Lung (tissue), 12 donors: ENCODE measurements around the gene MAD2L1BP. TPM values are rescaled to one million over a fixed set of nuclear protein-coding genes. Genes with fewer than 3 reads are reported as not detected.

Experiments used
- ATAC-seq: fragments of 200-7000 bp; cut with Tn5 transposase; one replicate; pipeline ENCODE4 v1.9.1; 2020; ENCODE audit warnings: moderate number of reproducible peaks; ENCODE audit not compliant: insufficient read depth, low FRiP score
- DNase-seq, 3 donors: peaks; one replicate each; pipeline ENCODE4 v3.0.0-alpha.2; 2013 to 2017
- H3K27ac ChIP-seq, 2 donors: one replicate each; pipeline ENCODE4 v1.5.1; 2013; ENCODE audit warnings: mild to moderate bottlenecking in 2 of 2, moderate library complexity in 2 of 2, control low read depth in 1 of 2, inconsistent platforms in 1 of 2, low read depth in 1 of 2, low read length in 1 of 2
- H3K27me3 ChIP-seq, 3 donors: one replicate each; pipeline ENCODE4 v1.5.1; 2013; ENCODE audit warnings: low read length in 2 of 3; ENCODE audit not compliant: control insufficient read depth in 3 of 3, insufficient read depth in 3 of 3
- H3K36me3 ChIP-seq, 4 donors: one replicate each; pipeline ENCODE4 v1.5.1; 2013; ENCODE audit warnings: low read length in 4 of 4, mild to moderate bottlenecking in 1 of 4, moderate library complexity in 1 of 4; ENCODE audit not compliant: control insufficient read depth in 4 of 4, insufficient read depth in 4 of 4
- H3K4me1 ChIP-seq, 5 donors: one replicate each; pipeline ENCODE4 v1.5.1; 2013; ENCODE audit warnings: low read length in 5 of 5, mild to moderate bottlenecking in 2 of 5, moderate library complexity in 1 of 5; ENCODE audit not compliant: control insufficient read depth in 5 of 5, insufficient read depth in 5 of 5
- H3K4me3 ChIP-seq: one replicate; pipeline ENCODE4 v1.5.1; 2013; ENCODE audit warnings: mild to moderate bottlenecking, control low read depth, moderate library complexity
- H3K9ac ChIP-seq, 2 donors: one replicate each; pipeline ENCODE4 v1.5.1; 2013; ENCODE audit warnings: low read length in 2 of 2, control low read depth in 1 of 2; ENCODE audit not compliant: insufficient read depth in 1 of 2
- H3K9me3 ChIP-seq, 4 donors: one replicate each; pipeline ENCODE4 v1.5.1; 2013; ENCODE audit warnings: low read length in 3 of 4, mild to moderate bottlenecking in 1 of 4, moderate library complexity in 1 of 4; ENCODE audit not compliant: control insufficient read depth in 4 of 4, insufficient read depth in 3 of 4
- CTCF ChIP-seq: IDR thresholded peaks from 2 replicates; pipeline ENCODE4 v1.5.1; 2012; ENCODE audit warnings: mild to moderate bottlenecking; ENCODE audit errors: control extremely low read depth, extremely low read depth
- WGBS, 2 donors: extraction: QIAGEN DNeasy Blood & Tissue Kit; methylation state at CpG; one replicate each; pipeline ENCODE4 v1.1.7; 2013; 5-methylcytosine and 5-hydroxymethylcytosine counted together
- polyA plus RNA-seq, 2 donors: library from polyadenylated mRNA; stranded (reverse); fragments of 200-250 nt; gene quantifications; one replicate each; pipeline ENCODE4 v1.2.1, GENCODE V29; 2013
- total RNA-seq, 2 donors: library from RNA; depleted of rRNA in 1 of 2; stranded (reverse); fragments of >200 nt in 1 of 2; gene quantifications; one replicate each; pipeline ENCODE4 v1.2.1, GENCODE V29; 2014 to 2021
- donor health status: control.
- donor health status: control.
- donor health status: Bipolar disorder and iron deficiency.
- donor health status: healthy.
- donor health status: DM: yes; HTN: yes; CAD: no.

MAD2L1BP gene
- total and polyA plus RNA-seq, 4 donors = 14.9 to 29.3 (median 18.8) TPM

DNA sequence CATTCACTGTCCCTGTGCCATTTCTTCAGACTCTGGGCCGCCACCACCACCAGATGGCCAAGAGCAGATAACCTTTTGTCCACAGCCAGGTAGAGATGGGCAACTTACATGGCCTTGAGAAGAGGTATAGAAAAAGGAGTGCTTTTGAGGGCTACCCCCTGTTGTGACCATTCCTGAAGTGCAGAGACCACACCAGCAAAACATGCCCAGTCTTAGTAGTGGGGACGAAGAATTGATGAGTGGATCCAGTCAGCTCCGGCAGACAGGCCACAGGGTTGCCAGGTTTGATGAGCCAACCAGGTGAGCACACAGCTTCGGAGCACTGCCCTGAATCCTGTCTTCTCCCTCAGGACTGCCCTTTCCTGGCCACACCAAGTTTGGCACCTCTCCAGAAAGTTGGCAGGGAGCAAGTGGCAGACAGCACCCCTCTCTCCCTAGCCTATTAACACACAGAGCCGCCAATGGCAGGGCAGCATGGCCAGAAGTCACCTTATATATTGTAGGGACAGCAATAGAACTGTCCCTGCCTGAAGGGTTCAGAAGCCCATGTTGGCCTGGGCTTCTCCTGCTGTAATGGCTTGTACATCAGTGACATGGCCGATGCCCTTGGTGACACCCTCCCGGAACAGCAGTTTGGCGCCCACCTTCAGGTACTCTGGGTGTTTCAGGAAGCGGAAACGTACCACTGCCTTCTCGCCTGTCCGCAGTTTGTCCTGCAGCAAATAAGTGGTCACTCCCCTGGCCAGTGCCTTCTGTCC, 14.4 kb upstream of the MAD2L1BP start:
- ATAC-seq = no peak
- no peak for TF ChIP-seq CTCF
- no peak overlapping the region for H3K27ac ChIP-seq
- no peak overlapping the region for H3K4me3 ChIP-seq
- no peaks in the 10 kb centered on the region for H3K9me3 ChIP-seq
- no peaks in the 10 kb centered on the region for H3K4me1 ChIP-seq
- no peak for DNase-seq
- H3K9ac ChIP-seq = no peak overlapping the region
- 94% methylated on average over 12 of the region's 12 CpGs for WGBS, 2 donors
- H3K27me3 ChIP-seq = no peaks in the 10 kb centered on the region
- peaks cover 30 to 51% (median 44%) of the 10 kb centered on the region in 4 donors for H3K36me3 ChIP-seq

GRCh38 chr6:43621836-43622180, 13.8 kb upstream of the MAD2L1BP start:
- 93 to 95% methylated on average over 10 of the region's 10 CpGs for WGBS, 2 donors

DNA sequence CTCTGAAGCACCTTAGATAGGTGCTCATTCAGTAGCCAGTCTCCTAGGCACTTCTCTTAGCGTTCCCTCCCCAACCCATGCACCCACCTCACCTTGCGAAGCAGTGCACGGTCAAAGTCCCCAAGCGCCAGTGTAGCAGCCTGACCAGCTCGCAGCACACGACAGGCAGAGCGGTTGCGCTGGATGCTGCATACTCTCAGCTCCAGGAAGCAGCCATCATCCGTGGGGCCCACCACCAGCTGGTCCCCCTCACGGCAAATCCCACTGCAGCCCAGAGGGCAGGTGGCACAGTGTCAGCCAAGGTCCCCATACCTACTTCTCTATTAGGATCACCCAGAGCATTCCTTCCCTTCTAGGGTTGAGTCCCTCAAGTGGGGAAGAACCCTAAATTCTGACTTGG, 13.1 kb upstream of the MAD2L1BP start:
- H3K9me3 ChIP-seq = no peaks in the 10 kb centered on the region
- WGBS, 2 donors = 97 to 98% methylated on average over 10 of the region's 10 CpGs
- peaks cover 2 to 9% (median 3%) of the 10 kb centered on the region in 5 donors for H3K4me1 ChIP-seq
- peaks cover 30 to 51% (median 46%) of the 10 kb centered on the region in 4 donors for H3K36me3 ChIP-seq
- no peak overlapping the region for H3K9ac ChIP-seq
- DNase-seq = no peak
- ATAC-seq = no peak
- no peak for TF ChIP-seq CTCF
- H3K4me3 ChIP-seq = no peak overlapping the region
- H3K27me3 ChIP-seq = no peaks in the 10 kb centered on the region
- no peak overlapping the region for H3K27ac ChIP-seq

More at GRCh38 chr6:43621836-43622180, 13.8 kb upstream of the MAD2L1BP start:
- DNase-seq (no peak), ATAC-seq (no peak)
- Histone ChIP-seq H3K36me3 (peaks cover 30 to 51% (median 46%) of the 10 kb centered on the region in 4 donors), H3K4me3 (no peak overlapping the region), H3K9ac (no peak overlapping the region), H3K4me1 (peaks cover 0 to 1% (median 0%) of the 10 kb centered on the region in 5 donors), H3K27ac (no peak overlapping the region), H3K27me3 (no peaks in the 10 kb centered on the region), H3K9me3 (no peaks in the 10 kb centered on the region)
- no peak for TF ChIP-seq CTCF
